Epithelial cell of prostate (primary cell): ENCODE measurements around the gene SIX5.
"Not testable (repeated sequence)": the region's sequence is repeated elsewhere in the genome, so short reads cannot be mapped to it uniquely, and the experiment has no call there.

Experiments
- DNase-seq: peaks from one replicate; pipeline ENCODE4 v3.0.0-alpha.2; 2011; ENCODE audit warnings: low read depth, low spot score
- H3K27ac ChIP-seq: fragments of 450-650 bp; 2 replicates; pipeline ENCODE4 v1.5.1; 2017; ENCODE audit warnings: mild to moderate bottlenecking

SIX5 gene

GRCh38 chr19:45768984-45769782, at the start of gene SIX5:
SIX5 (minus strand) TSS chr19:45769252; CDS start chr19:45768844, 408 bp downstream.
- peak within 1 kb of the TSS; percentile 84 for H3K27ac ChIP-seq
- peak; percentile 82 for DNase-seq

- H3K27ac ChIP-seq: no peak overlapping the region
- no peak for DNase-seq
These were observed 48.8 kb upstream of the SIX5 start for GRCh38 chr19:45817725-45818301.

GRCh38 chr19:45817010-45817724, 48.1 kb upstream of the SIX5 start:
- DNase-seq: peak; percentile 46
- no peak overlapping the region for H3K27ac ChIP-seq

GRCh38 chr19:45816236-45817009, 47.4 kb upstream of the SIX5 start:
- DNase-seq: no peak
- H3K27ac ChIP-seq: no peak overlapping the region

GRCh38 chr19:45815481-45816216, 46.6 kb upstream of the SIX5 start:
- DNase-seq: no peak

GRCh38 chr19:45814851-45815480, 45.9 kb upstream of the SIX5 start, which contains the start of gene RSPH6A:
RSPH6A (minus strand) TSS chr19:45815308; CDS start chr19:45815176, 132 bp downstream.
- H3K27ac ChIP-seq: peak within 1 kb of the TSS; percentile 46
- no peak for DNase-seq

More at GRCh38 chr19:45815481-45816216, 46.6 kb upstream of the SIX5 start:
- no peak overlapping the region for H3K27ac ChIP-seq

- H3K27ac ChIP-seq: peak overlapping the region; percentile 46
- DNase-seq: no peak
These were observed 45.2 kb upstream of the SIX5 start for GRCh38 chr19:45814166-45814780.

DNA sequence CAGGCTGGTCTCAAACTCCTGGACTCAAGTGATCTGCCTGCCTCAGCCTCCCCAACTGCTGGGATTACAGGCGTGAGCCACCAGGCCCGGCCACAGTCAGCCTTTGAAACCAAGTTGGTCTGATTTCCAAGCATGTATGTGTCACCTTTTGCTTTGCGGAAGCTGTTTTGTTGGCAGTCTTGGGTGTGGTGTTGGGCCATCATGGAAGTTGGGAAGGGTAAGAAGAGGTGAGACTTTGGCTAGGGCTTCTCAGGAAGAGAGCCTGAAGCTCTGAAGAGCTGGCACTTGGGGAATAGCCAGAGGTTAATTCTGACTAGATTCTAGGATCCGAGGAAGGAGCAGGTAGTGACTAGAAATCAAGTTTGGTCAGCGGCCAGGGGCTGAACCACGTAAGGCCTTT, 43.2 kb upstream of the SIX5 start:
- no peak for DNase-seq
- H3K27ac ChIP-seq: peak overlapping the region; percentile 22

GRCh38 chr19:45809643-45810159, 40.6 kb upstream of the SIX5 start:
- peak overlapping the region; percentile 60 for H3K27ac ChIP-seq
- DNase-seq: no peak

GRCh38 chr19:45805719-45806118, 36.7 kb upstream of the SIX5 start:
- DNase-seq: no peak
- H3K27ac ChIP-seq: no peak overlapping the region

- no peak overlapping the region for H3K27ac ChIP-seq
- DNase-seq: no peak
These were observed 35.8 kb upstream of the SIX5 start for GRCh38 chr19:45804959-45805230.

DNA sequence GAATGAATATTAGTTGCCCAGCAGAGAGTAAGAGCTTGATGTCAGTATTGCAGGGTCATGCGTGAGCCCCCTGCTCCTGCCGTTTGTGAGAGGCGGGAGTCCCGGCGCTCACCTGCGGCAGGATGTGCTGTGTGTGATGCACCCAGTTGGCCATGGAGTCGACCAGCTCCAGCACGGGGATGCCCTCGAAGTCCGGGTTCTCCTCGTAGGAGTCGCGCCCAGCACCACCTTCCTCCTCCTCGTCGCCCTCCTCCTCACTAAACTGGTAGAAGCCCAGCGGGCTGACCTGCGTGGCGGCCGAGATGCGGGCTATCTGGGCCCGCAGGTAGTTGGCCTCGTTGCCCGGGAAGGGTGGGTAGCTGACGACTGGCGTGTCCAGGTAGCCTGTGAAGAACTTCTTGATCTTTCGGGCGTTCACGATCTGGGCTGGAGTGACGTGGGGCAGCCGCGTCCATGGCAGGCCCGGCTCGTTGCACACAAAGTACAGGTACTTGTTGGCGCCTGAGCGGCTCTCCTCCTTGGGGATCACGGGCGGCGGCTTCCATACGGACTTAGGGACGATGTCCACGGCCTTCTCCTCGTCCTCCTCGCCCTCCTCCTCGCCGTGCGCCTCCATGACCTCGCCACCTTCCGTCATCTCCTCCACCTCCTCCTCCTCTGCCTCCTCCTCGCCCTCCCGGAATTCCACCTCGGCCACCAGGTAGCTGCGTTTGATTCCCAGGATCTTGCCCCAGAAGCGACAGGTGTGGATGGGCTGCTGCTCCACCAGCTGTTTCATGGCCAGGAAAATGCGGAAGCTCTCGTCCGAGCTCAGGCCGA, 35.3 kb upstream of the SIX5 start:
- H3K27ac ChIP-seq: no peak overlapping the region
- no peak for DNase-seq

GRCh38 chr19:45801603-45802175, 32.6 kb upstream of the SIX5 start:
- H3K27ac ChIP-seq: no peak overlapping the region
- DNase-seq: no peak

DNA sequence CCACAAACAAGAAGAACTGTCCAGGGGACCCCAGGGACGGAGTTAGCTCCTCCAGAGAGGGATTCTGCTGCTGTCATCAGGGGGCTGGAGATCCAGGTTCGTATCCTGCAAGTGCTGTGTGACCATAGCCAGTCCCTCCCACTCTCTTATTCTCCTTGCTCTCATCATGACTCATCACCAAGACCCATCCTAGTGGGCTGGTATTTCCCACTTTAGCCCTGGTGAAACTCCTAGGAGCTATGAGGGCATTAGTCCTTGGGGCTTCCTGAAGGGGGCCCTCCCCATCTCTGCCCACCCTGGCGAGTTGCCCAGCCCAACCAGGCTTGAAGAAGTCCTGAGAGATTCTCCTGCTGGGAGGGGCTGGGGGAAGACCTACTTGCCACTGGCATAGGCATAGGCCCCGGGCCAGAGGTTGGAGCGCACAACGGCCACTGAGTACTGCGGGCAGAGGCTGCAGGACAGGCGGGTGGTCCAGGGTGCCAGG, 31.1 kb upstream of the SIX5 start:
- no peak for DNase-seq
- no peak overlapping the region for H3K27ac ChIP-seq

- not testable (repeated sequence) for H3K27ac ChIP-seq, DNase-seq
These were observed 30.5 kb upstream of the SIX5 start for GRCh38 chr19:45799541-45799940.

DNA sequence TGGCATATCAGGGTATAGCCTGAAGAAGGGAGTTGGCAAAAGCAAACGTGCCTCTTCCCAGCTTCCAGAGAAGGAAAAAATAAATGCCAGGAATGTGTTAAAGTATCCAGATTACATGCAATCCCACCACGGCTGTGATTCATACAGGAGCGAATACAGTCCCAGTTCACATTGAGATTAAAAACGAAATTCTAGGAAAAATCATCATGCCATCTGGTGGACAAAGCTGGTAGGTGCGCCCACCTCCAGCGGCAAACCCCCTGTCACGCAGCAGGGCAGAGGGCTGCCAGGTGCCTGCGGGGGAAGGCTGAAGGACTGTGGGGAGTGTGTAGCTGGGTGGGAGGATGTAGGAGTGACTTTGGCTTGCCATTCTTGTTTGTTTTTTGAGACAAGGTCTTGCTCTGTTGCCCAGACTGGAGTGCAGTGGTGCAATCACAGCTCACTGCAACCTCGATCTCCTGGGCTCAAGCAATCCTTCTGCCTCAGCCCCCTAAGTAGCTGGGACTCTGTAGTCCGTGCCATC, 30.0 kb upstream of the SIX5 start:
- no peak overlapping the region for H3K27ac ChIP-seq
- DNase-seq: no peak

DNA sequence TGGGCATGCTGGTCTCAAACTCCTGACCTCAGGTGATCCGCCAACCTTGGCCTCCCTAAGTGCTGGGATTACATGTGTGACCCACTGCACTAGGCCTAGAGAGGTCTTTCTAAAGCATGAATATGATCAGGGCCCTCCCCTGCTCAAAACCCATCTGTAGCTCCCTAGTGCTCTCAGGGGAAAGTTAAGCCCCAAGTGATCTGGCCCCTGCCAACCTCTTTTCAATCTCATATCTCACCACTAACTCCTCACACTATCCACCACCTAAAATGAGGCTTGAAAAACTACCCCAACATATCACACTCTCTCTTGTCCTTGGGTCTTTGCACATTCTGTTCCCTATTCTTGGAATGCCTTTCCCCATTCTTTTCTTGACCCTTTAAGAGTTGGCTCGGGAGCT, 25.6 kb upstream of the SIX5 start:
- DNase-seq: no peak
- H3K27ac ChIP-seq: no peak overlapping the region
